HL-60/S4 (cell line): Measurements from ENCODE around the gene BAIAP2.
"Not testable (repeated sequence)": the region's sequence is repeated elsewhere in the genome, so short reads cannot be mapped to it uniquely, and the experiment has no call there.

Experiments used
- in situ Hi-C: fragments of 300-500 bp; cut with MboI; formaldehyde crosslinking; loops from 2 replicates; pipeline ENCODE4 v1.14.3; 2022; ENCODE audit warnings: low sequenced_read_pairs

The BAIAP2 gene

GRCh38 chr17:81000631-81001357 lies 34.2 kb upstream of the BAIAP2 start:
- in situ Hi-C loops = no loop called here

- in situ Hi-C loops = no loop called here
Measured at GRCh38 chr17:81002013-81002384, 33.0 kb upstream of the BAIAP2 start.

DNA sequence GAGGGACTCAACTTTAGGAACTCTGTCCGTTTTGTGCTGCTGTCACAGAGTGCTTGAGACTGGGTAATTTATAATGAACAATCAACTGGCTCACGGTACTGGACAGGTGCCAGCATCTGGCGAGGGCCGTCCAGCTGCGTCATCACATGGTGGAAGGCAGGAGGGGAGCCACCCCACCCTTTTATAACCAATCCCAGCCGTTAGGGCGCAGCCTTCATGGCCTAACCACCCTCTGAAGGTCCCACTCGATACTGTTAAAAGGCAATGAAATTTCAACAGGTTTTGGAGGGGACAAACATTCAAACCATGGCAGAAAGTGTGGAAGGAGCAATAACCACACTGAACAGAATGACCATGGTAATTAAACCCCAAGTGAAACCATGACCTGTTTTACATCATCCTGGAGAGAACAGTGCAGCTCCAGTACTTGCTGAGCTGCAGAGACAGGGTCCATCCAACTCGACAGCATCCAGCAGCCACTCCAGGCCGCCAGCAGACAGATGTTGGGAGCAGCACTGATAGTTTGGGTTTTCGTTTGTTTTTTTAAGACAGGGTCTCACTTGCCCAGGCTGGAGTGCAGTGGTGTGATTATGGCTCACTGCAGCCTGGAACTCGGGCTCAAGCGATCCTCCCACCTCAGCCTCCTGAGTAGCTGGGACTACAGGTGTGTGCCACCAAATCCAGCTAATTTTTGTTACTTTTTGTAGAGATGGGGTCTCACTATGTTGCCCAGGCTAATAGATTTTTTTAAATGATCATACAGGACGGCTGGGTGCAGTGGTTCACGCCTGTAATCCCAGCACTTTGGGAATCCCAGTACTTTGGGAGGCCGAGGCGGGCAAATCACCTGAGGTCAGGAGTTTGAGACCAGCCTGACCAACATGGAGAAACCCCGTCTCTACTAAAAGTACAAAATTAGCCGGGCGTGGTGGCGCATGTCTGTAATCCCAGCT lies 32.3 kb upstream of the BAIAP2 start:
- in situ Hi-C loops = no loop called here

DNA sequence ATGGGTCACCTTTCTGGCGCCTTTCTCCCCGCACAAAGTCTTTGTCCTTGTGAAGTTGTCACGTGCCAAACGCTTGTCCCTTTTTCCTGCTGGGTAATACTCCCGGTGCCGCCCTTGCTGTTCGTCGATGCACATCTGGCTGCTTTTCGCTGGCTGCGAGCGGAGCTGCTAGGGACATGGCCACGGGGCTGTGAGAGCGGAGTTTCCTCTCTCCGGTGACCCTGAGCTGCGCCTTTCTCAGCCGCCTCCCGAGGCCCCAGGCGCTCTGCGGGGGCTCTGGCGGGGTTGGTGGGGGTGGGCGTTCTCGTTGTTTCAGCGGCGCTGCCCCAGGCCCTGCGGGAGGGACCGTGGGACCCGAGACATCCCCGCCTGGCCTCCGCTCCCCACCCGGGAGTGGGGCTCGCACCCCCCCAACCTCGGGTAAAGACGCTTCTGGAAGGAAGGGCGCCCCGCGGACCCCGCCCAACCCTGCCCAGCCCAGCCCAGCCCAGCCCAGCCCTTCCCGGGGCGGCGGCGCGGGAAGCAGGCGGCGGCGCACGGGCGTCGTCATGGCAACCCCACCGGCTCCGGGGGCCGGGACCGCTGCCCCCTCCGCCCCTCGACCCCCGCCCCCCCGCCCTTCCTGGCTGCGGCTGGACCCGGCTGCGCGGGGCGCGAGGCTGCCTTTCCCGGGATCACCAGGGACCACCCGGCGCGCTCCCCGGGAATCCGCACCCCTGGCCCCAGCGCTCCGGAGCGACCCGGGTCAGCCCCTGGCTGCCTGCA lies 31.1 kb upstream of the BAIAP2 start:
- in situ Hi-C loops = no loop called here

- in situ Hi-C loops = no loop called here
Measured at GRCh38 chr17:81006891-81007290, 28.1 kb upstream of the BAIAP2 start.

GRCh38 chr17:81008140-81008539 lies 26.8 kb upstream of the BAIAP2 start:
- in situ Hi-C loops = no loop called here

DNA sequence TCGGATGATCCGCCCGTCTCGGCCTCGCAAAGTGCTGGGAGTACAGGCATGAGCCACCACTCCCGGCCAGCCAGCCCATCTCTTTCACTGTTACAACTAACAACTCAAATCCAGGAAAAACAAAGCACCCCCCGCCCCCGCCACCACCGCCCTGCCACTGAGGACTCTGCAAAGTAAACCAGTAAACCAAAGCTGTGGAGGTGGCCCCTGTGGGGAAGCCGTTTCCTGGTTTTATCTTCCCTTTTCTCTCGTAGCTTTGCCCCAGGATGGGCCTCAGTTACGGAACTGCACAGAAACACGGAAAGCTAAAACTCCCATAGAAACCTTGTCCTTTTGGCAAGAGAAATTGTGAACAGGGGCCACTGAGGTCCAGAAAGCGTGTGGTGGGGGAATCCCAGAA lies 25.8 kb upstream of the BAIAP2 start:
- in situ Hi-C loops = no loop called here

- in situ Hi-C loops = no loop called here
Measured at GRCh38 chr17:81010935-81011334, 24.0 kb upstream of the BAIAP2 start.

- in situ Hi-C loops = no loop called here
Measured at GRCh38 chr17:81011951-81012350, 23.0 kb upstream of the BAIAP2 start.

DNA sequence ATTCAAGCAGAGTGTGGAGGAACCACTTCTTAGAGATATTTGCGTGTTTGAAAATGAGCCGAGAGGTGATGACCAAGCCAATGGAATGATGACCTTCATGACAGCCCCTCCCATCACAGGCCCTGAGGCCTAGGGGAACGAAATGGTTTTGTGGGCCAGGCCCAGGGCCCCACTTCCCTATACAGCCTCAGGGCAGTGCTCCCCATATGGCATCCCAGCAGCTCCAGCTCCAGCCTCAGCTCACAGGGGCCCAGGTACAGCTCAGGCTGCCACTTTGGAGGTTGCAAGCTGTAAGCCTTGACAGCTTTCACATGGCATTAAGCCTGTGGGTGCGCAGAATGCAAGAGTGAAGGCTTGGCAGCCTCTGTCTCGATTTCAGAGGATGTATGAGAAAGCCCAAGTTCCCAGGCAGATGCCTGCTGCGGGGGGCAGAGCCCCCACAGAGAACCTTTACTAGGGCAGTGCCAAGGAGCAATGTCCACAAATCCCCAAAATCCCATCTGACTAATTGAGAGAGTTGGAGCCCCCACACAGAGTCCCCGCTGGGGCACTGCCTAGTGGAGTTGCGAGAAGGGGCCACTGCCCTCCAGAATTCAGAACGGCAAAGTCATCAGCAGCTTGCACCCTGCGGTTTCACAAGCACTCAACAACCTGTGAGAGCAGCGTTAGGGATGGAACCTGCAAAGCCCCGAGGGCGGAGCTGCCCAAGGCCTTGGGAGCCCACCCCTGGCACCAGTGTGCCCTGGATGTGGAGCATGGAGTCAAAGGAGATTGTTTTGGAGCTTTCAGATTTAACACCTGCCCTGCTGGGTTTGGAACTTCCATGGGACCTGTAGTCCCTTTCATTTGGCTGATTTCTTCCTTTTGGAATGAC lies 22.1 kb upstream of the BAIAP2 start:
- in situ Hi-C loops = no loop called here

GRCh38 chr17:81013642-81014041 lies 21.3 kb upstream of the BAIAP2 start:
- in situ Hi-C loops = no loop called here

DNA sequence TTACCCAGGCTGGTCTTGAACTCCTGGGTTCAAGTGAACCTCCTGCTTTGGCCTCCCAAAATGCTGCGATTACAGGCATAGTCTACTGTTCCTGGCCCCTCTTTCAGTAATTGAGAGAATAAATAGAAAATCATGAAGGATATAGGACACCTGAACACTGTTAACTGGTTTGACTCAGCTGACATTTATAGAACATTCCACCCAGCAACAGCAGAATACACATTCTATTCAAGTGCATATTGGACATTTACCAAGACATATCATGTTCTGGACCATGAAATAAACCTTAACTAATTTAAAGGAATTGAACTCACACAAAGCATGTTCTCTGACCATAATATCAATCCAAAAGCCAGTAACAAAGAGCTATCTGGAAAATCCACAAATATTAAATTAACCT lies 19.8 kb upstream of the BAIAP2 start:
- in situ Hi-C loops = no loop called here

- in situ Hi-C loops = no loop called here
Measured at GRCh38 chr17:81016575-81016974, 18.4 kb upstream of the BAIAP2 start.

- in situ Hi-C loops = not testable (repeated sequence)
Measured at GRCh38 chr17:81017330-81017729, 17.6 kb upstream of the BAIAP2 start.

DNA sequence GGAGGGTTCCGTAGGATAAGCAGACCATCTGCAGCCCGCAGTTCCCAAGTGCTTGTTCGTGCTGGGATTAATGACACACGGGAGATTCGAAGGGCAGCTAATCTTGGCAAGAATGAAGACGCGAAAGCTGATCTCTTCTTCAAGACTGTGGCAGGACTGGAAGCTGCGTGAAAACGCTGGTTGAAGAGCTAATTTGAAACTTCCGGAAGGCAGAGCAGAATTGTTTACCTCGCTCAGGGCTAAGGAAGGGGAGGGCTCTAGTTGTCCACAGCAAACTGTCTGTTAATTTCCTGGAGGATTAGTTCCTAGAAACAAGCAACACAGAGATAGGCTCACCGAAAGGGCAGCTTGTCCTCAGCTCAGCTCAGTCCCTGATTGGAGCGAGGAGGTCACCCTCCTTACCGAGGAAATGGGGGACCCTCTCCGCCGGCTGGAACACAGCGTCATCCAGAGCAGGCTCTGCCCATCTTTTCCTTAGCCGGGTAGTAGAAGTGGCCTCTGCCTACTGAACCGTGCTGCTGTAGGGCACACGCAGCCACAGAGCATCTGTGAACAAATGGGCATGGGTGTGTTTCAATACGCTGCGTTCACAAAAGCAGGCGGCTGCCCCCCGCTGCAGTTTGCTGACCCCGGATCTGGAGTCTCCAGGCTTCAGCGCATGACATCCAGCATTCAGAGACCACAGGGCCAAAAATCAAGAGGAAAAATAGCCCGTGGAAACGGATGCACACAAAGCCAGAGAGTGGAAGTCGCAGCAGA lies 16.7 kb upstream of the BAIAP2 start:
- in situ Hi-C loops = no loop called here

- in situ Hi-C loops = no loop called here
Measured at GRCh38 chr17:81019563-81020442, 15.1 kb upstream of the BAIAP2 start.

DNA sequence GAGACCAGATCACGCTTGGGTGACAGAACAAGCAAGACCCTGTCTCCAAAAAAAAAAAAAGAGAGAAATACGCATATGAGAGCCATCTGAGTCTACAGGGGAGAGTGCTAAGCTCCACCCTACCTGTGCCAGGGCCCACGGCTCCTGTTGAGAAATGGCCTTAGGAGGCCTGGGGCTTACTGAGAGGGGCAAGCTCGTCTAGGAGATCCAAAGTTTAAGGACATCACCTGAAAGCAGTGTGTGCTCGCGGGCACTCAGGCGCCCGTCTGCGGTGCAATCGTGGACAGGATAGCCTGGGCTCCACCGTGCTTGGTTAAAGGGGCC lies 14.5 kb upstream of the BAIAP2 start:
- in situ Hi-C loops = no loop called here

- in situ Hi-C loops = no loop called here
Measured at GRCh38 chr17:81020767-81021497, 14.0 kb upstream of the BAIAP2 start.
